Brain microvascular endothelial cell (primary cell): ENCODE data around the gene ATG4C.

ENCODE experiments used
- DNase-seq: peaks from one replicate; pipeline ENCODE4 v3.0.0-alpha.2; 2020
- H3K27ac ChIP-seq: fragments of 250-450 bp; sonication (Bioruptor Pico); 2 replicates; pipeline ENCODE4 v1.5.1; 2020; ENCODE audit warnings: mild to moderate bottlenecking, moderate library complexity
- H3K27me3 ChIP-seq: fragments of 250-450 bp; sonication (Bioruptor Pico); replicated peaks from 2 replicates; pipeline ENCODE4 v1.5.1; 2020; ENCODE audit warnings: mild to moderate bottlenecking
- H3K36me3 ChIP-seq: fragments of 250-450 bp; sonication (Bioruptor Pico); replicated peaks from 2 replicates; pipeline ENCODE4 v1.5.1; 2020; ENCODE audit warnings: mild to moderate bottlenecking
- H3K4me3 ChIP-seq: 2 replicates; pipeline ENCODE4 v1.5.1; 2011; ENCODE audit warnings: low read depth, mild to moderate bottlenecking, control low read depth, low read length, moderate library complexity
- CTCF ChIP-seq: IDR thresholded peaks from 2 replicates; pipeline ENCODE4 v1.5.1; 2011; ENCODE audit warnings: low read depth, mild to moderate bottlenecking, moderate library complexity, low read length, control low read depth, inconsistent platforms; ENCODE audit errors: missing control alignments
- in situ Hi-C: cut with HindIII; loops from 2 replicates; pipeline ENCODE4 v1.10.0; 2017; ENCODE audit warnings: low sequenced_read_pairs, low pct_ligation_motif_present

The ATG4C gene

GRCh38 chr1:62879962-62880361 is 96.0 kb downstream of the ATG4C start:
- H3K27ac ChIP-seq, result no peak overlapping the region
- no peaks in the 10 kb centered on the region for H3K27me3 ChIP-seq
- no peak for DNase-seq
- H3K4me3 ChIP-seq, result no peak overlapping the region
- no peaks in the 10 kb centered on the region for H3K36me3 ChIP-seq
- TF ChIP-seq CTCF, result no peak
- in situ Hi-C loops, result no loop called here

DNA sequence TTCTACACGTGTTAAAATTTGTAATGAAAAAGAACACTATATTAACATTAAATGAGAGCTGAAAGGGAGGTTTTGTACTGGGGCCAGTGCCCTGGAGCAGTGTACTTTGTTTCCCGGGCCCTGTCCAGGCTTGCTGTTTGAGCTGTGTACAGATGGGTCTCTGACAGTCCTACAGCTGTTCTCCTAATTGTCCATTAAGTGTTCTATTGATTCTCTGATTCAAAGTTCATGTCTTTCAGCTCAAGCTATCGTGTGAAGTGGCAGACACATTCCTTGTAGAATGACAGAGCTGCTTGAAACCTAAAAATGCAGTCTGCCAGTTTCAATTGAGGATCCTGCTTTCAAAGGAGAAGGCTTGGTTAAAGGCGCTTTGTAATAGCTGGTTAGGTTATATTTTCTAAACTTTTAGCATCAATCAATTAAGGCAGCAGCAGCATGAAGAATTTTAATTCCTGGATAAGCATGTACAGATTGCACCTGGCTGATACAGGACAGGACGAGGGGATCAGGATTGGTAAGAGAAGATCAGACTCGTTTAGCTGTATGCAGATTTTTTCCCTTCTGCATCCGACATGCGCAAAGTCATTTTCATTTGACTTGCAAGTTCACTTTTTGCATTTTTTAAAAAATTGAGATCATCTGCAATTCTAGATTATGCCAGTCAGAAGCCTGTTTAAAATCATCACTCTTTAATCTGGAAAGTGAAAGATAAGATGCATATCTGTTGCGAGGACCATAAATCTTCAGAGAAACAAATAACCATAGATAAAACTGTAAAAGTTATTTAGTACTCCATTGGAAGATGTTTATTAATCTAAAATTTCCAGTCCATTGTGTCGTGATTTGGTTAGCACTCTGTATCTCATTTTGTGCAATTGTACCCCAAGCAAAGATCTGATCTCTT is 98.5 kb downstream of the ATG4C start:
- no peak for TF ChIP-seq CTCF
- in situ Hi-C loops, result no loop called here
- no peak for DNase-seq
- no peak overlapping the region for H3K4me3 ChIP-seq
- H3K27me3 ChIP-seq, result no peaks in the 10 kb centered on the region
- H3K36me3 ChIP-seq, result no peaks in the 10 kb centered on the region
- no peak overlapping the region for H3K27ac ChIP-seq

DNA sequence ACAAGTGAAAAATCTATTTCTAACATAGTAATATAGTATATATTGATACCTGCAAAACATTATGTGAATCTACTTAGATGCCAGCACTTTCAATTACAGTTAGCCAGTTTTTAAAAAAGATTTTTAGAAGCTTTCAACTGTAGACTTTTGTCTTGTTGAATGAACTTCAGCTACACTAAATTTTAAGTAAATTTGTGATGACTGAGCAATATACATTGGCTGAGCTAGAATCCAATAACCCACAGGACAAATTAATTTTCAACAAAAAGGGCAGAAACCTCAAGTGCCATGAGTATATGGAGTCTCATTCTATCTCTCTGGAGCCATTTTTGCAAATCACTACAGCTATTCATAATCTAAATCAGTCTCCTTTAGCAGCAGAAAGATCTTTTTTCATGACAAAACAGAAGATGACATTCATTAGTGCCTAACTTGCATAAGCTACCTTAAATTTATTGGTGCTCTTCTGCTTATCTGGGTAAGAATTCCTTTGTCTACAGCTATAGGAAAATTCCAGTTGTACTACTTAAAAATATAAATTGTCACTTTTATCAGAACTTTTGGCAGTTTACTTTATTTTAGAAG is 100.3 kb downstream of the ATG4C start:
- Histone ChIP-seq H3K36me3 (no peaks in the 10 kb centered on the region), H3K27ac (no peak overlapping the region), H3K4me3 (no peak overlapping the region), H3K27me3 (no peaks in the 10 kb centered on the region)
- DNase-seq, result no peak
- in situ Hi-C loops, result no loop called here
- TF ChIP-seq CTCF, result no peak

- DNase-seq, result no peak
- Histone ChIP-seq H3K27me3 (no peaks in the 10 kb centered on the region), H3K36me3 (no peaks in the 10 kb centered on the region), H3K4me3 (no peak overlapping the region), H3K27ac (no peak overlapping the region)
- in situ Hi-C loops, result no loop called here
- TF ChIP-seq CTCF, result no peak
Measured at GRCh38 chr1:62887799-62888507, 104.0 kb downstream of the ATG4C start.

- in situ Hi-C loops, result no loop called here
- Histone ChIP-seq H3K4me3 (no peak overlapping the region), H3K27me3 (no peaks in the 10 kb centered on the region), H3K36me3 (no peaks in the 10 kb centered on the region), H3K27ac (no peak overlapping the region)
- DNase-seq, result no peak
- TF ChIP-seq CTCF, result no peak
Measured at GRCh38 chr1:62891956-62892562, 108.1 kb downstream of the ATG4C start.
